SH-SY5Y (cell line): ENCODE results near the gene CAMTA1.

Experiments used
- GATA2 ChIP-seq: IDR thresholded peaks from 2 replicates; pipeline ENCODE4 v1.6.1; 2011; ENCODE audit warnings: mild to moderate bottlenecking, low read depth, low read length
- GATA3 ChIP-seq: IDR thresholded peaks from 2 replicates; pipeline ENCODE4 v1.6.1; 2011; ENCODE audit warnings: low read depth, mild to moderate bottlenecking, low read length, moderate library complexity

CAMTA1 gene

GRCh38 chr1:7325254-7325653, 540.0 kb downstream of the CAMTA1 start:
- TF ChIP-seq GATA3, result no peak
- TF ChIP-seq GATA2, result no peak

- no peak for TF ChIP-seq GATA3
These were observed 541.1 kb downstream of the CAMTA1 start for GRCh38 chr1:7326366-7326765.

- TF ChIP-seq GATA3 (no peak), GATA2 (no peak)
These were observed 542.6 kb downstream of the CAMTA1 start for GRCh38 chr1:7327849-7328248.

GRCh38 chr1:7329868-7330615, 544.8 kb downstream of the CAMTA1 start:
- no peak for TF ChIP-seq GATA3
- TF ChIP-seq GATA2, result no peak

- TF ChIP-seq GATA2, result no peak
- TF ChIP-seq GATA3, result no peak
These were observed 546.8 kb downstream of the CAMTA1 start for GRCh38 chr1:7331926-7332535.

GRCh38 chr1:7333094-7333493, 547.8 kb downstream of the CAMTA1 start:
- TF ChIP-seq GATA3, result no peak
- no peak for TF ChIP-seq GATA2

- no peak for TF ChIP-seq GATA3
These were observed 548.4 kb downstream of the CAMTA1 start for GRCh38 chr1:7333620-7334019.

GRCh38 chr1:7334475-7335035, 549.3 kb downstream of the CAMTA1 start:
- TF ChIP-seq GATA2 (peak; percentile 91), GATA3 (0 out of 2 replicates have a peak, but pooled peaks have one; percentile 33)

GRCh38 chr1:7335224-7335879, 550.1 kb downstream of the CAMTA1 start:
- no peak for TF ChIP-seq GATA3
- TF ChIP-seq GATA2, result peak; percentile 52

GRCh38 chr1:7338439-7338838, 553.2 kb downstream of the CAMTA1 start:
- TF ChIP-seq GATA3, result no peak
- no peak for TF ChIP-seq GATA2

GRCh38 chr1:7339014-7339413, 553.8 kb downstream of the CAMTA1 start:
- no peak for TF ChIP-seq GATA3
- TF ChIP-seq GATA2, result no peak

GRCh38 chr1:7339953-7340352, 554.7 kb downstream of the CAMTA1 start:
- TF ChIP-seq GATA2, result no peak
- TF ChIP-seq GATA3, result no peak

GRCh38 chr1:7341145-7341905, 556.1 kb downstream of the CAMTA1 start:
- TF ChIP-seq GATA3 (no peak), GATA2 (peak; percentile 71)

- TF ChIP-seq GATA3 (no peak), GATA2 (no peak)
These were observed 558.6 kb downstream of the CAMTA1 start for GRCh38 chr1:7343882-7344281.

- no peak for TF ChIP-seq GATA2
- no peak for TF ChIP-seq GATA3
These were observed 559.0 kb downstream of the CAMTA1 start for GRCh38 chr1:7344299-7344698.
